HepG2 (cell line): Measurements from ENCODE around the gene ARMC2. TPM values are rescaled to one million over a fixed set of nuclear protein-coding genes. Genes with fewer than 3 reads are reported as not detected.

Experiments
- ATAC-seq: fragments of 200-7000 bp; cut with Tn5 transposase; 3 replicates; pipeline ENCODE4 v1.9.1; 2020; ENCODE audit warnings: mild to moderate bottlenecking, moderate library complexity
- BruUV-seq: library from RNA; stranded (reverse); fragments of 400-500 nt; replicated peaks from 2 replicates; lab custom pipeline; 2021; lab: Mats Ljungman, UMichigan
- CTCF ChIA-PET: fragments of 300-600 bp; formaldehyde crosslinking; extraction: SDS; loops from one replicate; lab custom pipeline; 2021; ENCODE audit warnings: low total read pairs, inconsistent platforms, low intra/inter-chr PET ratio; lab: Yijun Ruan, JAX
- POLR2A ChIA-PET: fragments of 350-600 bp; sonication (Branson Sonifier 250); formaldehyde crosslinking; loops from one replicate; lab custom pipeline; 2020; ENCODE audit warnings: antibody characterized with exemption, inconsistent platforms; lab: Yijun Ruan, JAX
- DNase-seq: peaks from one replicate; pipeline ENCODE4 v3.0.0-alpha.2; 2015; ENCODE audit warnings: low spot score
- FAIRE-seq: peaks from 3 replicates; lab custom pipeline; 2011; peaks lifted over from hg19 to GRCh38; lab: Jason Lieb, UNC
- H2AFZ ChIP-seq: one replicate; pipeline ENCODE4 v1.6.1; 2011; ENCODE audit warnings: low read length, inconsistent platforms
- H3K27ac ChIP-seq: fragments of 300-600 bp; 3 replicates; pipeline ENCODE4 v1.8.0; 2011; ENCODE audit warnings: mixed run types, mild to moderate bottlenecking, mixed read lengths, low read length, inconsistent platforms; ENCODE audit not compliant: insufficient read depth; ENCODE audit errors: extremely low read length
- H3K27me3 ChIP-seq, 2 experiments: fragments of 200-600 bp in 1 of 2; 2 replicates in 1 of 2; 3 replicates in 1 of 2; pipeline versions ENCODE4 v1.6.0 to v1.8.0; 2011; ENCODE audit warnings: low read length in 2 of 2, mild to moderate bottlenecking in 2 of 2, moderate library complexity in 2 of 2, inconsistent platforms in 1 of 2; ENCODE audit not compliant: insufficient read depth in 2 of 2, control insufficient read depth in 1 of 2
- H3K36me3 ChIP-seq, 2 experiments: fragments of 200-600 bp in 1 of 2; replicated peaks in 1 of 2; 2 replicates in 1 of 2; 3 replicates in 1 of 2; pipeline versions ENCODE4 v1.5.1 to v1.8.0; 2011; ENCODE audit warnings: low read length in 2 of 2, inconsistent platforms in 1 of 2; ENCODE audit not compliant: insufficient read depth in 2 of 2, control insufficient read depth in 1 of 2
- H3K4me1 ChIP-seq: 2 replicates; pipeline ENCODE4 v1.5.1; 2012; ENCODE audit warnings: low read length, inconsistent platforms; ENCODE audit not compliant: insufficient read depth
- H3K4me2 ChIP-seq: 2 replicates; pipeline ENCODE4 v1.6.0; 2011; ENCODE audit warnings: low read depth, low read length, inconsistent platforms
- H3K4me3 ChIP-seq, 3 experiments: fragments of 200-600 bp in 1 of 3; sonication (generic), shearing (Covaris generic) in 1 of 3; replicated peaks in 1 of 3; 2 replicates each; pipeline ENCODE4 v1.5.1; 2011 to 2016; ENCODE audit warnings: low read length in 3 of 3, inconsistent platforms in 2 of 3, low read depth in 2 of 3, mild to moderate bottlenecking in 2 of 3, control low read depth in 1 of 3, mixed read lengths in 1 of 3; ENCODE audit not compliant: insufficient read depth in 1 of 3
- H3K79me2 ChIP-seq: one replicate; pipeline ENCODE4 v1.6.1; 2011; ENCODE audit warnings: low read length, inconsistent platforms; ENCODE audit not compliant: insufficient read depth
- H3K9ac ChIP-seq: 2 replicates; pipeline ENCODE4 v1.6.0; 2011; ENCODE audit warnings: mild to moderate bottlenecking, low read depth, low read length, inconsistent platforms; ENCODE audit not compliant: insufficient read depth
- H3K9me3 ChIP-seq: 2 replicates; pipeline ENCODE4 v1.5.1; 2012; ENCODE audit warnings: mild to moderate bottlenecking, low read length
- H4K20me1 ChIP-seq: 2 replicates; pipeline ENCODE4 v1.6.0; 2011; ENCODE audit warnings: inconsistent platforms, mild to moderate bottlenecking, low read length, moderate library complexity; ENCODE audit not compliant: insufficient read depth
- CENPX ChIP-seq: sonication (generic); formaldehyde crosslinking; IDR thresholded peaks from 2 replicates; pipeline ENCODE4 v1.9.0; 2021; ENCODE audit warnings: mild to moderate bottlenecking, missing genetic modification reagents, moderate library complexity
- EZH2 ChIP-seq: conservative IDR thresholded peaks from 2 replicates; pipeline ENCODE4 v1.6.1; 2012; ENCODE audit warnings: mild to moderate bottlenecking, low read depth, low read length, moderate library complexity
- GTF3A ChIP-seq: sonication (generic); formaldehyde crosslinking; conservative IDR thresholded peaks from 2 replicates; pipeline ENCODE4 v1.4.0; 2020; ENCODE audit warnings: mild to moderate bottlenecking, missing genetic modification reagents
- HDAC6 ChIP-seq: fragments of 200-600 bp; sonication (generic); IDR thresholded peaks from 2 replicates; pipeline ENCODE4 v1.7.0; 2017; ENCODE audit warnings: mild to moderate bottlenecking, antibody characterized with exemption, low read length, low read depth
- IRF2 ChIP-seq: IDR thresholded peaks from 2 replicates; pipeline ENCODE4 v1.6.1; 2018; ENCODE audit warnings: missing genetic modification reagents, missing compliant biosample characterization
- MAF1 ChIP-seq: sonication (generic); formaldehyde crosslinking; IDR thresholded peaks from 2 replicates; pipeline ENCODE4 v1.5.0; 2020; ENCODE audit warnings: missing genetic modification reagents, borderline replicate concordance
- MLLT10 ChIP-seq: sonication (generic); formaldehyde crosslinking; IDR thresholded peaks from 2 replicates; pipeline ENCODE4 v1.4.0; 2020; ENCODE audit warnings: missing genetic modification reagents
- NR0B2 ChIP-seq: sonication (generic); formaldehyde crosslinking; IDR thresholded peaks from 2 replicates; pipeline ENCODE4 v1.4.0; 2020; ENCODE audit warnings: mild to moderate bottlenecking, missing genetic modification reagents
- SNAPC2 ChIP-seq: sonication (generic); formaldehyde crosslinking; IDR thresholded peaks from 2 replicates; pipeline ENCODE4 v1.8.1; 2022; ENCODE audit warnings: mild to moderate bottlenecking, missing genetic modification reagents
- TIGD3 ChIP-seq: sonication (generic); formaldehyde crosslinking; IDR thresholded peaks from 2 replicates; pipeline ENCODE4 v1.5.1; 2020; ENCODE audit warnings: mild to moderate bottlenecking, missing genetic modification reagents, borderline replicate concordance
- TOPORS ChIP-seq: sonication (generic); formaldehyde crosslinking; IDR thresholded peaks from 2 replicates; pipeline ENCODE4 v1.8.0; 2023; ENCODE audit warnings: mild to moderate bottlenecking, missing genetic modification reagents
- ZC3H4 ChIP-seq: sonication (generic); formaldehyde crosslinking; IDR thresholded peaks from 2 replicates; pipeline ENCODE4 v1.4.0; 2020; ENCODE audit warnings: missing genetic modification reagents, borderline replicate concordance
- ZKSCAN8 ChIP-seq: IDR thresholded peaks from 2 replicates; pipeline ENCODE4 v1.6.1; 2016; ENCODE audit warnings: borderline replicate concordance, missing genetic modification reagents, missing compliant biosample characterization
- ZNF17 ChIP-seq: sonication (generic); formaldehyde crosslinking; IDR thresholded peaks from 2 replicates; pipeline ENCODE4 v1.5.0; 2020; ENCODE audit warnings: mild to moderate bottlenecking, missing genetic modification reagents
- ZNF503 ChIP-seq: sonication (generic); formaldehyde crosslinking; IDR thresholded peaks from 2 replicates; pipeline ENCODE4 v1.4.0; 2020; ENCODE audit warnings: missing genetic modification reagents
- ZNF710 ChIP-seq: sonication (generic); formaldehyde crosslinking; IDR thresholded peaks from 2 replicates; pipeline ENCODE4 v1.5.0; 2020; ENCODE audit warnings: mild to moderate bottlenecking, missing genetic modification reagents, borderline replicate concordance
- in situ Hi-C: cut with HindIII; loops from 2 replicates; pipeline ENCODE4 v1.10.0; 2017; ENCODE audit warnings: low pct_unique_long_range_greater_than_20kb; ENCODE audit not compliant: extremely low pct_ligation_motif_present
- intact Hi-C: fragments of 100-400 bp; cut with micrococcal nuclease; formaldehyde crosslinking; loops from one replicate; pipeline ENCODE4 v1.10.0; 2022; ENCODE audit not compliant: unreplicated experiment
- polyA plus RNA-seq, 8 experiments: library from polyadenylated mRNA; depleted of rRNA in 3 of 8; stranded (reverse) in 7 of 8; unstranded in 1 of 8; fragments of >200 nt; fragmentation: Illumina TruSeq in 4 of 8; extraction: Trizol in 4 of 8; gene quantifications; 2 replicates each; pipeline versions ENCODE4 v1.2.1 to v1.2.3, GENCODE V29; 2011 to 2016; ENCODE audit warnings: low read depth in 4 of 8, missing spikeins in 1 of 8, mixed read lengths in 1 of 8; ENCODE audit not compliant: insufficient read depth in 1 of 8
- total RNA-seq, 5 experiments: library from RNA; depleted of rRNA; stranded (reverse); fragments of >200 nt; fragmentation: Illumina TruSeq; extraction: Trizol; gene quantifications; 2 replicates each; pipeline ENCODE4 v1.2.3, GENCODE V29; 2016; ENCODE audit warnings: low read depth in 1 of 5
- TF ChIP-seq, protein P1 (sequence below): sonication (generic); formaldehyde crosslinking; IDR thresholded peaks from 2 replicates; pipeline ENCODE4 v1.9.0; 2021; ENCODE audit warnings: missing genetic modification reagents, borderline replicate concordance

The ARMC2 gene
- total and polyA plus RNA-seq, 2 of the 13 experiments (the other 11 are each of a cell fraction or from before 2014, with no cell fraction given): 1.4 to 3.2 TPM

DNA sequence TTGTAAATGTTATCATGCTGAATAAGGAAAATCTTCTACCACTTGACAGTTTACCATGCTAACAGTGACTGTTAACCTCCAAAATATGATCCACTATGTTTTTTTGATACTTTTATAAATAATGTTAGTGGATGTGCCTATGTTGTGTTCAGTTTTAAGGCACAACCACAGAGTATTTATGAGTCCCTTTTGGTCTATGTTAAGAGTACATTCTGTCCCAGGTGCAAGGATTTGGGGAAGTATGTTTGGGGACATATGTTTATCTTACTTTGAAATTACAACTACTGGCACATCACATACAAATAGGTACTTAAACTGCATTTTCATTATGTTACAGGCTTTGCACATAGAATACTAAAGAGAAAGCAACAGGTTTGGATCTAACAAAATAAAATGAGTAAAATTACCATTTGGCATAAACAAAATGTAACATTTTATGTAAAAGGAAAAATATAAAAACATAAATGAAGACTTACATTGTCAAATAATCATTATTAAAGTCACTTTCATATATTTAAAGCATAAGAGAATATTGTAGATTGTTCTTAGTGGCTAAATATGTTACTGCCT lies 175.2 kb downstream of the ARMC2 start:
- no peak for DNase-seq
- Histone ChIP-seq H3K9me3 (no peaks in the 10 kb centered on the region), H3K27ac (no peak overlapping the region), H3K36me3 (no peaks in the 10 kb centered on the region), H3K4me3 (no peak overlapping the region), H4K20me1 (no peaks in the 10 kb centered on the region), H3K79me2 (no peaks in the 10 kb centered on the region), H3K9ac (no peak overlapping the region), H3K4me1 (no peaks in the 10 kb centered on the region), H2AFZ (no peak overlapping the region), H3K27me3 (no peaks in the 10 kb centered on the region), H3K4me2 (no peak overlapping the region)
- intact Hi-C loops: no loop called here
- ATAC-seq: no peak
- BruUV-seq: no TSS peak
- CTCF ChIA-PET: no interaction called here
- POLR2A ChIA-PET: no interaction called here
- in situ Hi-C loops: no loop called here
- no peak for FAIRE-seq
- no peak for TF ChIP-seq GTF3A (CRISPR knock-in tag)
- TF ChIP-seq IRF2 (CRISPR knock-in tag): no peak
- TF ChIP-seq HDAC6: no peak
- TF ChIP-seq, protein P1, sequence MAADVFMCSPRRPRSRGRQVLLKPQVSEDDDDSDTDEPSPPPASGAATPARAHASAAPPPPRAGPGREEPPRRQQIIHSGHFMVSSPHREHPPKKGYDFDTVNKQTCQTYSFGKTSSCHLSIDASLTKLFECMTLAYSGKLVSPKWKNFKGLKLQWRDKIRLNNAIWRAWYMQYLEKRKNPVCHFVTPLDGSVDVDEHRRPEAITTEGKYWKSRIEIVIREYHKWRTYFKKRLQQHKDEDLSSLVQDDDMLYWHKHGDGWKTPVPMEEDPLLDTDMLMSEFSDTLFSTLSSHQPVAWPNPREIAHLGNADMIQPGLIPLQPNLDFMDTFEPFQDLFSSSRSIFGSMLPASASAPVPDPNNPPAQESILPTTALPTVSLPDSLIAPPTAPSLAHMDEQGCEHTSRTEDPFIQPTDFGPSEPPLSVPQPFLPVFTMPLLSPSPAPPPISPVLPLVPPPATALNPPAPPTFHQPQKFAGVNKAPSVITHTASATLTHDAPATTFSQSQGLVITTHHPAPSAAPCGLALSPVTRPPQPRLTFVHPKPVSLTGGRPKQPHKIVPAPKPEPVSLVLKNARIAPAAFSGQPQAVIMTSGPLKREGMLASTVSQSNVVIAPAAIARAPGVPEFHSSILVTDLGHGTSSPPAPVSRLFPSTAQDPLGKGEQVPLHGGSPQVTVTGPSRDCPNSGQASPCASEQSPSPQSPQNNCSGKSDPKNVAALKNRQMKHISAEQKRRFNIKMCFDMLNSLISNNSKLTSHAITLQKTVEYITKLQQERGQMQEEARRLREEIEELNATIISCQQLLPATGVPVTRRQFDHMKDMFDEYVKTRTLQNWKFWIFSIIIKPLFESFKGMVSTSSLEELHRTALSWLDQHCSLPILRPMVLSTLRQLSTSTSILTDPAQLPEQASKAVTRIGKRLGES (CRISPR knock-in tag): no peak
- no peak for TF ChIP-seq EZH2
- TF ChIP-seq ZKSCAN8 (CRISPR knock-in tag): no peak
- TF ChIP-seq TOPORS (CRISPR knock-in tag): no peak
- TF ChIP-seq NR0B2: no peak
- TF ChIP-seq MAF1 (CRISPR knock-in tag): no peak
- TF ChIP-seq MLLT10 (CRISPR knock-in tag): no peak
- no peak for TF ChIP-seq CENPX (CRISPR knock-in tag)
- TF ChIP-seq ZC3H4 (CRISPR knock-in tag): no peak
- no peak for TF ChIP-seq SNAPC2
- no peak for TF ChIP-seq ZNF710 (CRISPR knock-in tag)
- no peak for TF ChIP-seq TIGD3 (CRISPR knock-in tag)
- TF ChIP-seq ZNF17: no peak
- TF ChIP-seq ZNF503 (CRISPR knock-in tag): no peak
